Caco-2 (cell line): ENCODE measurements around the gene ADO. TPM values are rescaled to one million over a fixed set of nuclear protein-coding genes. Genes with fewer than 3 reads are reported as not detected.
"Not testable (repeated sequence)": the region's sequence is repeated elsewhere in the genome, so short reads cannot be mapped to it uniquely, and the experiment has no call there.

Experiments
- BruUV-seq: library from RNA; stranded (reverse); fragments of 400-500 nt; replicated peaks from 2 replicates; lab custom pipeline; 2021; lab: Mats Ljungman, UMichigan
- CTCF ChIA-PET: fragments of 300-600 bp; sonication (Branson Sonifier 250); formaldehyde crosslinking; loops from one replicate; lab custom pipeline; 2022; ENCODE audit warnings: antibody characterized with exemption; lab: Charles Lee
- POLR2A ChIA-PET: fragments of 300-600 bp; sonication (Branson Sonifier 250); formaldehyde crosslinking; loops from one replicate; lab custom pipeline; 2022; ENCODE audit warnings: antibody characterized with exemption; lab: Charles Lee
- DNase-seq, 2 experiments: peaks; one replicate each; pipeline versions ENCODE4 v3.0.0 to v3.0.0-alpha.2; 2020 to 2022
- H3K27me3 ChIP-seq: replicated peaks from 2 replicates; pipeline ENCODE4 v1.6.0; 2011; ENCODE audit warnings: low read length; ENCODE audit not compliant: control insufficient read depth, insufficient read depth
- H3K36me3 ChIP-seq: 2 replicates; pipeline ENCODE4 v1.5.1; 2011; ENCODE audit warnings: low read length; ENCODE audit not compliant: control insufficient read depth, insufficient read depth
- H3K4me1 ChIP-seq: fragments of 250-450 bp; sonication (Bioruptor Pico); 2 replicates; pipeline ENCODE4 v1.5.1; 2020; ENCODE audit warnings: mild to moderate bottlenecking
- H3K4me3 ChIP-seq: 2 replicates; pipeline ENCODE4 v1.5.1; 2011; ENCODE audit warnings: low read depth, mild to moderate bottlenecking, control low read depth, low read length
- H3K9me3 ChIP-seq: fragments of 250-450 bp; sonication (Bioruptor Pico); 2 replicates; pipeline ENCODE4 v1.5.1; 2020; ENCODE audit warnings: mild to moderate bottlenecking, moderate library complexity
- H3K27ac Mint-ChIP-seq: one replicate; pipeline ENCODE4 v1.8.0; 2022; ENCODE audit warnings: mixed read lengths; ENCODE audit not compliant: unreplicated experiment
- H3K27me3 Mint-ChIP-seq: one replicate; pipeline ENCODE4 v1.8.0; 2022; ENCODE audit warnings: mixed read lengths; ENCODE audit not compliant: insufficient read depth, unreplicated experiment
- H3K36me3 Mint-ChIP-seq: one replicate; pipeline ENCODE4 v1.8.0; 2022; ENCODE audit warnings: mild to moderate bottlenecking, mixed read lengths; ENCODE audit not compliant: insufficient read depth, unreplicated experiment
- H3K4me1 Mint-ChIP-seq: one replicate; pipeline ENCODE4 v1.8.0; 2022; ENCODE audit warnings: low read depth, mixed read lengths; ENCODE audit not compliant: unreplicated experiment
- H3K4me3 Mint-ChIP-seq: one replicate; pipeline ENCODE4 v1.8.0; 2022; ENCODE audit warnings: mild to moderate bottlenecking, moderate library complexity, mixed read lengths; ENCODE audit not compliant: unreplicated experiment
- H3K9me3 Mint-ChIP-seq: one replicate; pipeline ENCODE4 v1.8.0; 2022; ENCODE audit warnings: mixed read lengths; ENCODE audit not compliant: unreplicated experiment
- intact Hi-C: fragments of 100-400 bp; cut with micrococcal nuclease; formaldehyde crosslinking; loops from one replicate; pipeline ENCODE4 v1.10.0; 2022; ENCODE audit not compliant: unreplicated experiment
- total RNA-seq: library from RNA; stranded (reverse); gene quantifications from 2 replicates; pipeline ENCODE4 v1.2.3, GENCODE V29; 2022
- TF ChIP-seq, protein P1 (sequence below), 2 experiments: fragments of 200-600 bp in 1 of 2; IDR thresholded peaks; 1 replicate in 1 of 2; 2 replicates in 1 of 2; pipeline versions ENCODE4 v1.5.1 to v1.8.0; 2011 to 2022; ENCODE audit warnings: antibody characterized with exemption in 1 of 2, control low read depth in 1 of 2, inconsistent platforms in 1 of 2, low read depth in 1 of 2, low read length in 1 of 2, mild to moderate bottlenecking in 1 of 2, moderate library complexity in 1 of 2; ENCODE audit not compliant: insufficient read depth in 1 of 2, severe bottlenecking in 1 of 2, unreplicated experiment in 1 of 2

ADO gene
- total RNA-seq, 1 experiment from 2014 or later = 34.1 TPM

DNA sequence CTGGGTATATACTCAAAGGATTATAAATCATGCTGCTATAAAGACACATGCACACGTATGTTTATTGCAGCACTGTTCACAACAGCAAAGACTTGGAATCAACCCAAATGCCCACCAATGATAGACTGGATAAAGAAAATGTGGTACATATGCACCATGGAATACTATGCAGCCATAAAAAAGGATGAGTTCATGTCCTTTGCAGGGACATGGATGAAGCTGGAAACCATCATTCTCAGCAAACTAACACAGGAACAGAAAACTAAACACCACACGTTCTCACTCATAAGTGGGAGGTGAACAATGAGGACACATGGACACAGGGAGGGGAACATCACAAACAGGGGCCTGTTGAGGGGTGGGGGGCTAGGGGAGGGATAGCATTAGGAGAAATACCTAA lies 16.2 kb upstream of the ADO start:
- intact Hi-C loops, BruUV-seq, H3K4me1 Mint-ChIP-seq: not testable (repeated sequence)

DNA sequence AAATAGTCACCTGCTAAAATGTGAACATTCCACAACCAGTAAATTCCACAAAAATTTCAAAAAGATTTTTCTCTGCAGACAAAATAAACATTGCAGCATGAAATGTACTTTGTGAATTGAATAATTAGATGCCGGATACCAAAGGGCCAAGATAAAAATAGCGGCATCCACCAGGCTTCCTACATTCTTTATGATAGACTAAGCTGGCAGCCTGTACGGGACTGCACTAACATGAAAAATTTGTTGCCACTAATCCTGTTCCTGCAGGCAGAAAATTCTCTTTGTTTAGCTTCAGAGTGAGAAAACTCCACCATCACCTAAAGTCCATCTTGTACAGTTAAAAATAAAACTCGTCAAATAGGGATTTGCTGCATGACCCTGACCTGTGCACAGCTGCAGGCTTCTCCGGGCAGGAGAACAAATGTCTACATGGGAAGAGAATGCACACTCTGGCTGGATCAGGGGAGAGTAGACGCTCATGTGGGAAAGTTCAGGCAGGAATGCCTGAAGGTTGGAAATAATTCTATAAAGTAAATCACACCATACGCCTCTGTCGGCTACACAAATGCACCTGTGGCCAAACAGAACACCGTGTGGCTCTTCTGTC lies 15.6 kb upstream of the ADO start:
- peaks cover 7% of the 10 kb centered on the region for H3K4me1 Mint-ChIP-seq

More for the DNA sequence above, 16.2 kb upstream of the ADO start:
- H3K4me3 Mint-ChIP-seq, H3K36me3 Mint-ChIP-seq, CTCF ChIA-PET, H3K27me3 ChIP-seq, H3K9me3 ChIP-seq, POLR2A ChIA-PET, H3K4me1 ChIP-seq, H3K27ac Mint-ChIP-seq, H3K4me3 ChIP-seq, H3K36me3 ChIP-seq, DNase-seq: not testable (repeated sequence)
- H3K9me3 Mint-ChIP-seq = peaks cover 17% of the 10 kb centered on the region
- peaks cover 11% of the 10 kb centered on the region for H3K27me3 Mint-ChIP-seq

DNA sequence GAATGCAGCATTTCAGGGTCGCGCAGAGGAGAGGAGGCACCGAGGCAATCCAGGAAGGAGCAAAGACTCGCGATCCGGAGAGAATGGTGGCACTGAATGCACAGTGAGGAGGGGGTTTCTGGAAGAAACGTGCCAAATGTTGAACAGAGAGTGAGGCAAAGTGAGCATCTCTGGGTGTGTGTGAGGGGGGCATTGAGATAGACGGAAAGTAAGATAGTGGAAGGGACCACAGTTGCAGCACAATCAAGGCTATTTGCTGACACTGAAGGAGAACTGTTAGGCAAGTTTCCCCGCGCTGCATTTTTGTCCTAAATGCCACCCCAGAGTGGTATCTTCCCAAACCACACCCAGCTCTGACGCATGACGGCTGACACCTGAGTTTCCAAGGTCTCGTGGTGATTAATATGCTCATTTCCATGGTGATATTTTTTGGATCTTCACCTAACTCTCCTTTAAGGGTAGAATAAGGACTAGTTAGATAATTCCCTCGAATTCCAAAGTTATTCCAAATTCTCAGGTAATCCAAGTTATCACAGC lies 14.4 kb upstream of the ADO start:
- Histone ChIP-seq H3K4me3 (no peak overlapping the region), H3K4me1 (no peaks in the 10 kb centered on the region), H3K9me3 (peaks cover 5% of the 10 kb centered on the region; the same call in 1 of the 2 replicates), H3K27me3 (no peaks in the 10 kb centered on the region), H3K36me3 (no peaks in the 10 kb centered on the region)
- H3K4me3 Mint-ChIP-seq = no peak overlapping the region
- intact Hi-C loops = no loop called here
- no peak overlapping the region for H3K27ac Mint-ChIP-seq
- H3K4me1 Mint-ChIP-seq = no peaks in the 10 kb centered on the region
- peaks cover 7% of the 10 kb centered on the region for H3K9me3 Mint-ChIP-seq
- TF ChIP-seq, protein P1, sequence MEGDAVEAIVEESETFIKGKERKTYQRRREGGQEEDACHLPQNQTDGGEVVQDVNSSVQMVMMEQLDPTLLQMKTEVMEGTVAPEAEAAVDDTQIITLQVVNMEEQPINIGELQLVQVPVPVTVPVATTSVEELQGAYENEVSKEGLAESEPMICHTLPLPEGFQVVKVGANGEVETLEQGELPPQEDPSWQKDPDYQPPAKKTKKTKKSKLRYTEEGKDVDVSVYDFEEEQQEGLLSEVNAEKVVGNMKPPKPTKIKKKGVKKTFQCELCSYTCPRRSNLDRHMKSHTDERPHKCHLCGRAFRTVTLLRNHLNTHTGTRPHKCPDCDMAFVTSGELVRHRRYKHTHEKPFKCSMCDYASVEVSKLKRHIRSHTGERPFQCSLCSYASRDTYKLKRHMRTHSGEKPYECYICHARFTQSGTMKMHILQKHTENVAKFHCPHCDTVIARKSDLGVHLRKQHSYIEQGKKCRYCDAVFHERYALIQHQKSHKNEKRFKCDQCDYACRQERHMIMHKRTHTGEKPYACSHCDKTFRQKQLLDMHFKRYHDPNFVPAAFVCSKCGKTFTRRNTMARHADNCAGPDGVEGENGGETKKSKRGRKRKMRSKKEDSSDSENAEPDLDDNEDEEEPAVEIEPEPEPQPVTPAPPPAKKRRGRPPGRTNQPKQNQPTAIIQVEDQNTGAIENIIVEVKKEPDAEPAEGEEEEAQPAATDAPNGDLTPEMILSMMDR (IDR thresholded peaks at IDR 0.05; ENCODE audit: insufficient read depth in 1 of 2, low read depth in 1 of 2, low read length in 1 of 2, severe bottlenecking in 1 of 2, unreplicated experiment in 1 of 2) = no peak
- DNase-seq = no peak
- POLR2A ChIA-PET = no interaction called here
- no TSS peak for BruUV-seq
- peaks cover 14% of the 10 kb centered on the region for H3K27me3 Mint-ChIP-seq
- H3K36me3 Mint-ChIP-seq = no peaks in the 10 kb centered on the region
- CTCF ChIA-PET = interaction anchor here (1.0 kb wide), 1 partner anchor 28 kb away, joined by 3 read pairs; no protein-coding TSS in a partner anchor

More for the DNA sequence above, 15.6 kb upstream of the ADO start:
- H3K9me3 ChIP-seq = peaks cover 8% of the 10 kb centered on the region; the same call in 1 of the 2 replicates
- POLR2A ChIA-PET = no interaction called here
- no peak for DNase-seq
- H3K4me1 ChIP-seq = no peaks in the 10 kb centered on the region
- Mint-ChIP-seq H3K36me3 (no peaks in the 10 kb centered on the region), H3K27me3 (peaks cover 14% of the 10 kb centered on the region), H3K4me3 (no peak overlapping the region), H3K9me3 (peaks cover 17% of the 10 kb centered on the region), H3K27ac (no peak overlapping the region)
- H3K27me3 ChIP-seq = no peaks in the 10 kb centered on the region
- no TSS peak for BruUV-seq
- CTCF ChIA-PET = interaction anchor here (1.0 kb wide), 1 partner anchor 29 kb away, joined by 3 read pairs; no protein-coding TSS in a partner anchor
- TF ChIP-seq, protein P1 (IDR thresholded peaks at IDR 0.05; ENCODE audit: insufficient read depth in 1 of 2, low read depth in 1 of 2, low read length in 1 of 2, severe bottlenecking in 1 of 2, unreplicated experiment in 1 of 2) = no peak
- H3K36me3 ChIP-seq = no peaks in the 10 kb centered on the region
- intact Hi-C loops = no loop called here
- H3K4me3 ChIP-seq = no peak overlapping the region
